Loucy (cell line): ENCODE measurements around the gene RIPOR3.
"Not testable (repeated sequence)": the region's sequence is repeated elsewhere in the genome, so short reads cannot be mapped to it uniquely, and the experiment has no call there.

ENCODE experiments used
- H2AFZ ChIP-seq: fragments of 200-600 bp; sonication (generic); 2 replicates; pipeline ENCODE4 v1.6.0; 2016; ENCODE audit warnings: antibody characterized with exemption, mild to moderate bottlenecking, low read length, moderate library complexity
- H3F3A ChIP-seq: fragments of 200-600 bp; 2 replicates; pipeline ENCODE4 v1.6.0; 2016; ENCODE audit warnings: antibody characterized with exemption, low read depth, mild to moderate bottlenecking
- H3K27me3 ChIP-seq: fragments of 200-600 bp; sonication (generic); 2 replicates; pipeline ENCODE4 v1.6.1; 2014; ENCODE audit warnings: low read length, mild to moderate bottlenecking; ENCODE audit not compliant: insufficient read depth, poor library complexity, severe bottlenecking
- H3K36me3 ChIP-seq: fragments of 200-600 bp; sonication (generic); 2 replicates; pipeline ENCODE4 v1.6.1; 2016; ENCODE audit warnings: low read length; ENCODE audit not compliant: insufficient read depth
- H3K4me1 ChIP-seq: fragments of 200-600 bp; sonication (generic); 2 replicates; pipeline ENCODE4 v1.5.1; 2014; ENCODE audit warnings: low read length, mild to moderate bottlenecking; ENCODE audit not compliant: insufficient read depth, poor library complexity, severe bottlenecking
- H3K4me2 ChIP-seq: fragments of 200-600 bp; sonication (generic); 2 replicates; pipeline ENCODE4 v1.6.0; 2014; ENCODE audit warnings: antibody characterized with exemption, low read length, low read depth, mild to moderate bottlenecking; ENCODE audit not compliant: poor library complexity, severe bottlenecking
- H3K4me3 ChIP-seq: fragments of 200-600 bp; sonication (generic); 2 replicates; pipeline ENCODE4 v1.5.1; 2014; ENCODE audit warnings: low read length, mild to moderate bottlenecking, mixed read lengths; ENCODE audit not compliant: poor library complexity, severe bottlenecking
- H3K79me2 ChIP-seq: fragments of 200-600 bp; sonication (generic); 2 replicates; pipeline ENCODE4 v1.6.1; 2014; ENCODE audit warnings: low read length; ENCODE audit not compliant: insufficient read depth
- H3K9ac ChIP-seq: fragments of 200-600 bp; sonication (generic); 2 replicates; pipeline ENCODE4 v1.6.0; 2014; ENCODE audit warnings: mild to moderate bottlenecking, low read depth, low read length, moderate library complexity; ENCODE audit not compliant: poor library complexity, severe bottlenecking
- H3K9me2 ChIP-seq: fragments of 200-600 bp; sonication (generic); replicated peaks from 2 replicates; pipeline ENCODE4 v1.6.1; 2016; ENCODE audit warnings: low read depth, low read length, mixed read lengths
- H3K9me3 ChIP-seq: fragments of 200-600 bp; sonication (generic); 2 replicates; pipeline ENCODE4 v1.6.1; 2014; ENCODE audit warnings: mild to moderate bottlenecking, antibody characterized with exemption, low read length, low read depth; ENCODE audit not compliant: insufficient read depth
- H4K20me1 ChIP-seq: fragments of 200-600 bp; sonication (generic); 2 replicates; pipeline ENCODE4 v1.6.0; 2014; ENCODE audit warnings: antibody characterized with exemption, low read length, mild to moderate bottlenecking; ENCODE audit not compliant: insufficient read depth, poor library complexity, severe bottlenecking
- CTCF ChIP-seq: fragments of 200-600 bp; sonication (generic); conservative IDR thresholded peaks from 2 replicates; pipeline ENCODE4 v1.5.1; 2014; ENCODE audit warnings: mild to moderate bottlenecking, antibody characterized with exemption, low read length
- EZH2phosphoT487 ChIP-seq: fragments of 200-600 bp; IDR thresholded peaks from 2 replicates; pipeline ENCODE4 v1.6.1; 2018; ENCODE audit warnings: antibody characterized with exemption, mild to moderate bottlenecking, moderate library complexity, borderline replicate concordance

RIPOR3 gene

GRCh38 chr20:50699688-50700087 is 8.3 kb upstream of the RIPOR3 start:
- no peaks in the 10 kb centered on the region for H3K36me3 ChIP-seq
- no peaks in the 10 kb centered on the region for H3F3A ChIP-seq
- no peak overlapping the region for H2AFZ ChIP-seq
- H3K9ac ChIP-seq = no peak overlapping the region
- no peaks in the 10 kb centered on the region for H4K20me1 ChIP-seq
- no peaks in the 10 kb centered on the region for H3K4me1 ChIP-seq
- no peaks in the 10 kb centered on the region for H3K27me3 ChIP-seq
- TF ChIP-seq CTCF (no peak), EZH2phosphoT487 (no peak)
- H3K4me3 ChIP-seq = no peak overlapping the region
- H3K79me2 ChIP-seq = no peaks in the 10 kb centered on the region
- H3K4me2 ChIP-seq = no peak overlapping the region
- no peaks in the 10 kb centered on the region for H3K9me2 ChIP-seq
- H3K9me3 ChIP-seq = no peaks in the 10 kb centered on the region

- H3K27me3 ChIP-seq, H3K4me3 ChIP-seq, H3K79me2 ChIP-seq, H3K4me1 ChIP-seq, H3K9me3 ChIP-seq, H2AFZ ChIP-seq, H3K36me3 ChIP-seq, H3K4me2 ChIP-seq, H3K9me2 ChIP-seq, H3F3A ChIP-seq, H4K20me1 ChIP-seq, H3K9ac ChIP-seq: not testable (repeated sequence)
These were observed 6.9 kb upstream of the RIPOR3 start for GRCh38 chr20:50698255-50698654.

- Histone ChIP-seq H3K9me3 (no peaks in the 10 kb centered on the region), H2AFZ (no peak overlapping the region), H3K27me3 (no peaks in the 10 kb centered on the region), H3F3A (no peaks in the 10 kb centered on the region), H3K9me2 (no peaks in the 10 kb centered on the region), H3K36me3 (no peaks in the 10 kb centered on the region), H3K4me3 (no peak overlapping the region), H4K20me1 (no peaks in the 10 kb centered on the region), H3K79me2 (no peaks in the 10 kb centered on the region), H3K4me2 (no peak overlapping the region), H3K4me1 (no peaks in the 10 kb centered on the region), H3K9ac (no peak overlapping the region)
- TF ChIP-seq CTCF = no peak
- no peak for TF ChIP-seq EZH2phosphoT487
These were observed 4.0 kb upstream of the RIPOR3 start for GRCh38 chr20:50695135-50695872.
